ENCODE measurements around the gene CNGB1.

DNA sequence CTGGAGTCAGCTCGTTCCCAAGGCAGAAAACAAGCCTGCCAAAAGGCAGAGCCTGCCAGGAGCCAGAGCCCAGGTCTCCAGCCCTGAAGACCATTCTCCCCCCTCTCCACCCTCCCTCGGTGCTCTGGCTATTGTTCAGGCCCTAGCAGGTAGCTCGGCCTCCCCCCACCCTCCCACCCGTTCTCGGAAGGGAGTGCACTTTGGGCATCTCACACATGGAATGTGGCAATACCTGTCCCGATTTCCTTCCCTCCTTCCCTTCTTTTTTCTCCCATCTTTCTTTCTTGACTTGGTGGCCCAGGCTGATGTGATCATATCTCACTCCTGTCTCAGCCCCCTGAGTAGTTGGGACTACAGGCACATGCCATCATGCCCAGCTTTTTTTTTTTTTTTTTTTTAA is 12.4 kb downstream of the CNGB1 start:
- TF ChIP-seq CTCF (conservative IDR thresholded peaks at IDR 0.05; ENCODE audit: low read length): no peak
- no peak for TF ChIP-seq EZH2phosphoT487 (IDR thresholded peaks at IDR 0.05; ENCODE audit: borderline replicate concordance)

Measured in Loucy (cell line).